HFFc6 (cell line): Measurements from ENCODE around the gene OAS3. TPM values are rescaled to one million over a fixed set of nuclear protein-coding genes. Genes with fewer than 3 reads are reported as not detected.

ENCODE experiments used
- DNase-seq: peaks from one replicate; pipeline ENCODE4 v3.0.0-alpha.2; 2018
- H3K27ac Mint-ChIP-seq: 2 replicates; pipeline ENCODE4 v1.8.0; 2020; ENCODE audit warnings: mild to moderate bottlenecking, mixed read lengths
- H3K27me3 Mint-ChIP-seq: 2 replicates; pipeline ENCODE4 v1.8.0; 2021; ENCODE audit warnings: mild to moderate bottlenecking, moderate library complexity, mixed read lengths; ENCODE audit not compliant: insufficient read depth
- H3K36me3 Mint-ChIP-seq: 2 replicates; pipeline ENCODE4 v1.8.0; 2021; ENCODE audit warnings: low read depth, mixed read lengths
- H3K4me1 Mint-ChIP-seq: 2 replicates; pipeline ENCODE4 v1.8.0; 2020; ENCODE audit warnings: low read depth, mixed read lengths
- H3K4me3 Mint-ChIP-seq: 2 replicates; pipeline ENCODE4 v1.8.0; 2020; ENCODE audit warnings: mild to moderate bottlenecking, moderate library complexity, mixed read lengths
- H3K9me3 Mint-ChIP-seq: 2 replicates; pipeline ENCODE4 v1.8.0; 2020; ENCODE audit warnings: mild to moderate bottlenecking, mixed read lengths
- total RNA-seq, 6 experiments: library from RNA; stranded (reverse); fragmentation: NEBNext Ultra II Directional; extraction: Animal tissue kit (Norgen Biotek cat#: 25700); gene quantifications; 2 replicates in 1 of 6; 3 replicates in 5 of 6; pipeline ENCODE4 v1.2.3, GENCODE V29; 2021
- TF ChIP-seq, protein P1 (sequence below): fragments of 200-600 bp; sonication (generic); IDR thresholded peaks from 2 replicates; pipeline ENCODE4 v1.5.0; 2021; ENCODE audit warnings: antibody characterized with exemption, mild to moderate bottlenecking

Gene OAS3
- total RNA-seq, 6 experiments from 2014 or later = 3.3 to 11.3 (median 9.0) TPM

DNA sequence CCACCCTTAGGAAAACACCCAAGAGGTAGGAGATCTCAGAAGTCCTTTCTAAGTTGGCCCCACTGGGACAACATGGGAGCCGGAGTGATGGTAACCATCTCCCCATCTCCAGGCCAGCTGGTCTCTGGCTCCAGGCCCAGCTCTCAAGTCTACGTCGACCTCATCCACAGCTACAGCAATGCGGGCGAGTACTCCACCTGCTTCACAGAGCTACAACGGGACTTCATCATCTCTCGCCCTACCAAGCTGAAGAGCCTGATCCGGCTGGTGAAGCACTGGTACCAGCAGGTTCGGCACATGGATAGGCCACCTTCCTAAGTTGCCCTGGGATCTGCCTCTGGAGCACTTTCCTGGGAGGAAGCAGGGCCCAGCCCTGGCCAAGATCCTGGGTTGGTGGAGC, 29.0 kb downstream of the OAS3 start:
- Mint-ChIP-seq H3K27me3 (no peaks in the 10 kb centered on the region), H3K27ac (no peak overlapping the region), H3K36me3 (no peaks in the 10 kb centered on the region), H3K4me3 (no peak overlapping the region), H3K9me3 (no peaks in the 10 kb centered on the region; the same call in 1 of the 2 replicates), H3K4me1 (no peaks in the 10 kb centered on the region)
- DNase-seq = no peak
- TF ChIP-seq, protein P1, sequence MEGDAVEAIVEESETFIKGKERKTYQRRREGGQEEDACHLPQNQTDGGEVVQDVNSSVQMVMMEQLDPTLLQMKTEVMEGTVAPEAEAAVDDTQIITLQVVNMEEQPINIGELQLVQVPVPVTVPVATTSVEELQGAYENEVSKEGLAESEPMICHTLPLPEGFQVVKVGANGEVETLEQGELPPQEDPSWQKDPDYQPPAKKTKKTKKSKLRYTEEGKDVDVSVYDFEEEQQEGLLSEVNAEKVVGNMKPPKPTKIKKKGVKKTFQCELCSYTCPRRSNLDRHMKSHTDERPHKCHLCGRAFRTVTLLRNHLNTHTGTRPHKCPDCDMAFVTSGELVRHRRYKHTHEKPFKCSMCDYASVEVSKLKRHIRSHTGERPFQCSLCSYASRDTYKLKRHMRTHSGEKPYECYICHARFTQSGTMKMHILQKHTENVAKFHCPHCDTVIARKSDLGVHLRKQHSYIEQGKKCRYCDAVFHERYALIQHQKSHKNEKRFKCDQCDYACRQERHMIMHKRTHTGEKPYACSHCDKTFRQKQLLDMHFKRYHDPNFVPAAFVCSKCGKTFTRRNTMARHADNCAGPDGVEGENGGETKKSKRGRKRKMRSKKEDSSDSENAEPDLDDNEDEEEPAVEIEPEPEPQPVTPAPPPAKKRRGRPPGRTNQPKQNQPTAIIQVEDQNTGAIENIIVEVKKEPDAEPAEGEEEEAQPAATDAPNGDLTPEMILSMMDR = no peak

DNA sequence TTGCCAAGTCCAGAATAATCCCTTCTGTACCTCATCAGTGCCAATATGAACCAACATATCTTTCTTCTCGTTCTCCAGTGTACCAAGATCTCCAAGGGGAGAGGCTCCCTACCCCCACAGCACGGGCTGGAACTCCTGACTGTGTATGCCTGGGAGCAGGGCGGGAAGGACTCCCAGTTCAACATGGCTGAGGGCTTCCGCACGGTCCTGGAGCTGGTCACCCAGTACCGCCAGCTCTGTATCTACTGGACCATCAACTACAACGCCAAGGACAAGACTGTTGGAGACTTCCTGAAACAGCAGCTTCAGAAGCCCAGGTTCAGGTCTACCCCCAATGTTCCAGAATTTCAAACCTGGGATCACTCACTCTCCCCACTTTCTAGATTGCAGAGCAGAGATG, 29.6 kb downstream of the OAS3 start:
- Mint-ChIP-seq H3K4me3 (no peak overlapping the region), H3K27me3 (no peaks in the 10 kb centered on the region), H3K9me3 (no peaks in the 10 kb centered on the region; the same call in 1 of the 2 replicates), H3K27ac (no peak overlapping the region), H3K4me1 (no peaks in the 10 kb centered on the region), H3K36me3 (no peaks in the 10 kb centered on the region)
- TF ChIP-seq, protein P1 = no peak
- DNase-seq = no peak

DNA sequence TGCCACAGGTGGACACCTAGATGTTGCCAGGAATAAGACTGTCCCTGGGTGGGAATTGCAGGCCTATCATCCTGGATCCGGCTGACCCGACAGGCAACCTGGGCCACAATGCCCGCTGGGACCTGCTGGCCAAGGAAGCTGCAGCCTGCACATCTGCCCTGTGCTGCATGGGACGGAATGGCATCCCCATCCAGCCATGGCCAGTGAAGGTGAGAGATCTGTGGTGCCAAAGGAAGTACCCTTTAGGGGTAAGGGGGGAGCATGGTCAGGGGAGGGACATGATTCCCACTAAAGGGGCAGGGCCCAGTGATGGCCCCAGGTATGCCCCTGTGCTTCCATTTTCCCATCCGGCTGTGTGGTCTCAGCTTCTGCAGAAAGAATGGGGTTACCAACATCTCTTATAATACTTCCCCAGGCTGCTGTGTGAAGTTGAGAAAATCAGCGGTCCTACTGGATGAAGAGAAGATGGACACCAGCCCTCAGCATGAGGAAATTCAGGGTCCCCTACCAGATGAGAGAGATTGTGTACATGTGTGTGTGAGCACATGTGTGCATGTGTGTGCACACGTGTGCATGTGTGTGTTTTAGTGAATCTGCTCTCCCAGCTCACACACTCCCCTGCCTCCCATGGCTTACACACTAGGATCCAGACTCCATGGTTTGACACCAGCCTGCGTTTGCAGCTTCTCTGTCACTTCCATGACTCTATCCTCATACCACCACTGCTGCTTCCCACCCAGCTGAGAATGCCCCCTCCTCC, 31.5 kb downstream of the OAS3 start:
- H3K4me3 Mint-ChIP-seq = no peak overlapping the region
- H3K27me3 Mint-ChIP-seq = no peaks in the 10 kb centered on the region
- TF ChIP-seq, protein P1 = no peak
- no peak overlapping the region for H3K27ac Mint-ChIP-seq
- H3K36me3 Mint-ChIP-seq = no peaks in the 10 kb centered on the region
- no peaks in the 10 kb centered on the region; the same call in 1 of the 2 replicates for H3K9me3 Mint-ChIP-seq
- DNase-seq = no peak
- H3K4me1 Mint-ChIP-seq = no peaks in the 10 kb centered on the region; the same call in 1 of the 2 replicates

DNA sequence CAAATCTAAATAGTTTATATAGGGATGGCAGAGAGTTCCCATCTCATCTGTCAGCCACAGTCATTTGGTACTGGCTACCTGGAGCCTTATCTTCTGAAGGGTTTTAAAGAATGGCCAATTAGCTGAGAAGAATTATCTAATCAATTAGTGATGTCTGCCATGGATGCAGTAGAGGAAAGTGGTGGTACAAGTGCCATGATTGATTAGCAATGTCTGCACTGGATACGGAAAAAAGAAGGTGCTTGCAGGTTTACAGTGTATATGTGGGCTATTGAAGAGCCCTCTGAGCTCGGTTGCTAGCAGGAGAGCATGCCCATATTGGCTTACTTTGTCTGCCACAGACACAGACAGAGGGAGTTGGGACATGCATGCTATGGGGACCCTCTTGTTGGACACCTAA, 32.1 kb downstream of the OAS3 start:
- Mint-ChIP-seq H3K4me1 (no peaks in the 10 kb centered on the region; the same call in 1 of the 2 replicates), H3K27ac (no peak overlapping the region), H3K9me3 (no peaks in the 10 kb centered on the region; the same call in 1 of the 2 replicates), H3K36me3 (no peaks in the 10 kb centered on the region), H3K27me3 (peaks cover 2% of the 10 kb centered on the region; the same call in 1 of the 2 replicates), H3K4me3 (no peak overlapping the region)
- DNase-seq = no peak
- TF ChIP-seq, protein P1 = no peak

DNA sequence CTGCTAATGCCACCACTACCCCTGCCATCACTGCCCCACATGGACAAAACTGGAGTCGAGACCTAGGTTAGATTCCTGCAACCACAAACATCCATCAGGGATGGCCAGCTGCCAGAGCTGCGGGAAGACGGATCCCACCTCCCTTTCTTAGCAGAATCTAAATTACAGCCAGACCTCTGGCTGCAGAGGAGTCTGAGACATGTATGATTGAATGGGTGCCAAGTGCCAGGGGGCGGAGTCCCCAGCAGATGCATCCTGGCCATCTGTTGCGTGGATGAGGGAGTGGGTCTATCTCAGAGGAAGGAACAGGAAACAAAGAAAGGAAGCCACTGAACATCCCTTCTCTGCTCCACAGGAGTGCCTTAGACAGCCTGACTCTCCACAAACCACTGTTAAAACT, 33.0 kb downstream of the OAS3 start:
- TF ChIP-seq, protein P1 = no peak
- no peak for DNase-seq
- H3K4me1 Mint-ChIP-seq = no peaks in the 10 kb centered on the region; the same call in 1 of the 2 replicates
- H3K9me3 Mint-ChIP-seq = no peaks in the 10 kb centered on the region; the same call in 1 of the 2 replicates
- no peak overlapping the region for H3K27ac Mint-ChIP-seq
- H3K36me3 Mint-ChIP-seq = no peaks in the 10 kb centered on the region
- H3K4me3 Mint-ChIP-seq = no peak overlapping the region
- H3K27me3 Mint-ChIP-seq = peaks cover 2% of the 10 kb centered on the region; the same call in 1 of the 2 replicates
